Panc1 (cell line): ENCODE results near the gene CTXND2. TPM values are rescaled to one million over a fixed set of nuclear protein-coding genes. Genes with fewer than 3 reads are reported as not detected.
A peak's percentile ranks its signal among the peaks of the same experiment; 100 is the strongest.
"Not testable (repeated sequence)": the region's sequence is repeated elsewhere in the genome, so short reads cannot be mapped to it uniquely, and the experiment has no call there.

Experiments
- ATAC-seq: fragments of 200-7000 bp; cut with Tn5 transposase; 2 replicates; pipeline ENCODE4 v1.9.1; 2020; ENCODE audit warnings: mild to moderate bottlenecking, moderate library complexity
- Bru-seq: library from RNA; stranded (reverse); fragments of 400-500 nt; gene quantifications from one replicate; lab custom pipeline; 2021; lab: Mats Ljungman, UMichigan
- BruChase-seq, 2 experiments: library from RNA; stranded (reverse); fragments of 400-500 nt; gene quantifications; one replicate each; lab custom pipeline; 2021; lab: Mats Ljungman, UMichigan
- BruUV-seq: library from RNA; stranded (reverse); fragments of 400-500 nt; replicated peaks from 2 replicates; lab custom pipeline; 2021; lab: Mats Ljungman, UMichigan
- CTCF ChIA-PET: fragments of 300-600 bp; sonication (Branson Sonifier 250); formaldehyde crosslinking; loops from one replicate; lab custom pipeline; 2022; ENCODE audit warnings: antibody characterized with exemption; lab: Charles Lee
- POLR2A ChIA-PET: fragments of 300-600 bp; sonication (Branson Sonifier 250); formaldehyde crosslinking; loops from one replicate; lab custom pipeline; 2022; ENCODE audit warnings: antibody characterized with exemption; lab: Charles Lee
- DNase-seq: peaks from one replicate; pipeline ENCODE4 v3.0.0-alpha.2; 2010; ENCODE audit warnings: low read depth, low spot score
- H3K27ac ChIP-seq: 2 replicates; pipeline ENCODE4 v1.5.1; 2011; ENCODE audit warnings: mild to moderate bottlenecking, low read length, inconsistent platforms
- H3K27me3 ChIP-seq: fragments of 200-500 bp; sonication (Bioruptor generic); 2 replicates; pipeline ENCODE4 v1.6.0; 2014; ENCODE audit warnings: low read length, inconsistent platforms; ENCODE audit not compliant: control insufficient read depth, insufficient read depth
- H3K36me3 ChIP-seq: fragments of 200-500 bp; sonication (Bioruptor generic); 2 replicates; pipeline ENCODE4 v1.5.1; 2014; ENCODE audit warnings: inconsistent platforms, mild to moderate bottlenecking, low read length, moderate library complexity; ENCODE audit not compliant: control insufficient read depth, insufficient read depth
- H3K4me1 ChIP-seq: 2 replicates; pipeline ENCODE4 v1.5.1; 2011; ENCODE audit warnings: inconsistent platforms, mild to moderate bottlenecking, low read length, moderate library complexity; ENCODE audit not compliant: control insufficient read depth, insufficient read depth
- H3K4me3 ChIP-seq, 2 experiments: 2 replicates each; pipeline ENCODE4 v1.5.1; 2011 to 2012; ENCODE audit warnings: low read depth in 2 of 2, low read length in 2 of 2, mild to moderate bottlenecking in 2 of 2, inconsistent platforms in 1 of 2, moderate library complexity in 1 of 2
- H3K9me3 ChIP-seq: fragments of 200-500 bp; sonication (Bioruptor generic); 2 replicates; pipeline ENCODE4 v1.5.1; 2014; ENCODE audit warnings: low read depth, mild to moderate bottlenecking, inconsistent platforms, low read length, moderate library complexity; ENCODE audit not compliant: control insufficient read depth, insufficient read depth
- POLR2AphosphoS5 ChIP-seq: IDR thresholded peaks from 2 replicates; pipeline ENCODE4 v1.6.1; 2012; ENCODE audit warnings: mild to moderate bottlenecking, low read depth, low read length, moderate library complexity
- SIN3A ChIP-seq: IDR thresholded peaks from 2 replicates; pipeline ENCODE4 v1.6.1; 2012; ENCODE audit warnings: low read depth, mild to moderate bottlenecking, low read length, moderate library complexity, borderline replicate concordance; ENCODE audit not compliant: insufficient read depth
- TCF7L2 ChIP-seq: IDR thresholded peaks from 2 replicates; pipeline ENCODE4 v1.6.1; 2011; ENCODE audit warnings: mild to moderate bottlenecking, low read depth, low read length, inconsistent platforms
- in situ Hi-C: cut with HindIII; loops from 2 replicates; pipeline ENCODE4 v1.10.0; 2016; ENCODE audit warnings: low sequenced_read_pairs, low pct_unique_long_range_greater_than_20kb
- intact Hi-C: fragments of 100-400 bp; cut with micrococcal nuclease; formaldehyde crosslinking; loops from one replicate; pipeline ENCODE4 v1.10.0; 2022; ENCODE audit not compliant: unreplicated experiment
- long read RNA-seq: library from polyadenylated mRNA; unstranded; transcript quantifications from one replicate; pipeline ENCODE4 v2.0.0, GENCODE V29; 2021; ENCODE audit not compliant: unreplicated experiment
- polyA plus RNA-seq: library from polyadenylated mRNA; unstranded; fragments of >200 nt; gene quantifications from one replicate; pipeline ENCODE4 v1.2.1, GENCODE V29; 2012; ENCODE audit warnings: missing spikeins; ENCODE audit not compliant: insufficient read length
- total RNA-seq: library from RNA; stranded (reverse); gene quantifications from one replicate; pipeline ENCODE4 v1.2.1, GENCODE V29; 2021; ENCODE audit not compliant: unreplicated experiment
- TF ChIP-seq, protein P1 (sequence below): fragments of 450-650 bp; IDR thresholded peaks from 2 replicates; pipeline ENCODE4 v1.5.1; 2017; ENCODE audit warnings: mild to moderate bottlenecking
- TF ChIP-seq, protein P2 (sequence below), 2 experiments: IDR thresholded peaks; 2 replicates each; pipeline ENCODE4 v1.6.1; 2011 to 2012; ENCODE audit warnings: low read depth in 2 of 2, control low read depth in 1 of 2, low read length in 1 of 2, mild to moderate bottlenecking in 1 of 2, moderate library complexity in 1 of 2; ENCODE audit not compliant: insufficient read depth in 1 of 2

The CTXND2 gene
- total RNA-seq: not detected
- polyA plus RNA-seq: not detected
- not detected for Bru-seq, nascent RNA
- BruChase-seq, experiment 1, labeled RNA remaining after a 2-hour chase: percentile 5 among the genes with signal in this experiment
- BruChase-seq, experiment 2, labeled RNA remaining after a 6-hour chase: percentile 9 among the genes with signal in this experiment
- long read RNA-seq: 0 reads

DNA sequence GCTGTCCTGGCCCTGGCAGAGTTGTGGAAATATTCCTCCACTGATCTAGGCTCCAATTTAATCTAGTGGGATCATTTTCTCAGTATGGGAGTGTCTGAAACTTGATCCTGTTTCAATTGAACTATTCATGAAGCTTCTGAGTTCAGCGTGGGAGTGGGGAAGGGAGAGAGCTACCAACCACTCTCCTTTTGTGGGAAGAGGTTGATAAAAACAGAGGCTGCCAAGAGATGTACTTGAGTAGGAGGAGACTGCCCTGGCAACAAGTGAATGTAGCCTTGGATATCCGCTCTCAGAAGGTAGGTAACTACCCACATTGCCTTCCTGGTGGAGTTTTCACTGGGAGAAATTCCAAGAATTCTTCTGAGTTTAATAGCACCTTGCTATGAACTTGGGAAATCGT is at the start of gene CTXND2:
Gene CTXND2 (plus strand): TSS at position 119 of the 400 bp plus-strand sequence. CDS start 25,179 bp downstream, outside the sequence.
- Histone ChIP-seq H3K36me3 (no peaks in the 10 kb centered on the region), H3K4me1 (no peaks in the 10 kb centered on the region), H3K27me3 (no peaks in the 10 kb centered on the region), H3K4me3 (no peak within 1 kb of the TSS), H3K27ac (no peak within 1 kb of the TSS), H3K9me3 (no peaks in the 10 kb centered on the region)
- TF ChIP-seq, protein P1, sequence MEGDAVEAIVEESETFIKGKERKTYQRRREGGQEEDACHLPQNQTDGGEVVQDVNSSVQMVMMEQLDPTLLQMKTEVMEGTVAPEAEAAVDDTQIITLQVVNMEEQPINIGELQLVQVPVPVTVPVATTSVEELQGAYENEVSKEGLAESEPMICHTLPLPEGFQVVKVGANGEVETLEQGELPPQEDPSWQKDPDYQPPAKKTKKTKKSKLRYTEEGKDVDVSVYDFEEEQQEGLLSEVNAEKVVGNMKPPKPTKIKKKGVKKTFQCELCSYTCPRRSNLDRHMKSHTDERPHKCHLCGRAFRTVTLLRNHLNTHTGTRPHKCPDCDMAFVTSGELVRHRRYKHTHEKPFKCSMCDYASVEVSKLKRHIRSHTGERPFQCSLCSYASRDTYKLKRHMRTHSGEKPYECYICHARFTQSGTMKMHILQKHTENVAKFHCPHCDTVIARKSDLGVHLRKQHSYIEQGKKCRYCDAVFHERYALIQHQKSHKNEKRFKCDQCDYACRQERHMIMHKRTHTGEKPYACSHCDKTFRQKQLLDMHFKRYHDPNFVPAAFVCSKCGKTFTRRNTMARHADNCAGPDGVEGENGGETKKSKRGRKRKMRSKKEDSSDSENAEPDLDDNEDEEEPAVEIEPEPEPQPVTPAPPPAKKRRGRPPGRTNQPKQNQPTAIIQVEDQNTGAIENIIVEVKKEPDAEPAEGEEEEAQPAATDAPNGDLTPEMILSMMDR: no peak
- TF ChIP-seq TCF7L2 (no peak), POLR2AphosphoS5 (no peak), SIN3A (no peak)
- TF ChIP-seq, protein P2, sequence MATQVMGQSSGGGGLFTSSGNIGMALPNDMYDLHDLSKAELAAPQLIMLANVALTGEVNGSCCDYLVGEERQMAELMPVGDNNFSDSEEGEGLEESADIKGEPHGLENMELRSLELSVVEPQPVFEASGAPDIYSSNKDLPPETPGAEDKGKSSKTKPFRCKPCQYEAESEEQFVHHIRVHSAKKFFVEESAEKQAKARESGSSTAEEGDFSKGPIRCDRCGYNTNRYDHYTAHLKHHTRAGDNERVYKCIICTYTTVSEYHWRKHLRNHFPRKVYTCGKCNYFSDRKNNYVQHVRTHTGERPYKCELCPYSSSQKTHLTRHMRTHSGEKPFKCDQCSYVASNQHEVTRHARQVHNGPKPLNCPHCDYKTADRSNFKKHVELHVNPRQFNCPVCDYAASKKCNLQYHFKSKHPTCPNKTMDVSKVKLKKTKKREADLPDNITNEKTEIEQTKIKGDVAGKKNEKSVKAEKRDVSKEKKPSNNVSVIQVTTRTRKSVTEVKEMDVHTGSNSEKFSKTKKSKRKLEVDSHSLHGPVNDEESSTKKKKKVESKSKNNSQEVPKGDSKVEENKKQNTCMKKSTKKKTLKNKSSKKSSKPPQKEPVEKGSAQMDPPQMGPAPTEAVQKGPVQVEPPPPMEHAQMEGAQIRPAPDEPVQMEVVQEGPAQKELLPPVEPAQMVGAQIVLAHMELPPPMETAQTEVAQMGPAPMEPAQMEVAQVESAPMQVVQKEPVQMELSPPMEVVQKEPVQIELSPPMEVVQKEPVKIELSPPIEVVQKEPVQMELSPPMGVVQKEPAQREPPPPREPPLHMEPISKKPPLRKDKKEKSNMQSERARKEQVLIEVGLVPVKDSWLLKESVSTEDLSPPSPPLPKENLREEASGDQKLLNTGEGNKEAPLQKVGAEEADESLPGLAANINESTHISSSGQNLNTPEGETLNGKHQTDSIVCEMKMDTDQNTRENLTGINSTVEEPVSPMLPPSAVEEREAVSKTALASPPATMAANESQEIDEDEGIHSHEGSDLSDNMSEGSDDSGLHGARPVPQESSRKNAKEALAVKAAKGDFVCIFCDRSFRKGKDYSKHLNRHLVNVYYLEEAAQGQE (IDR thresholded peaks at IDR 0.05; ENCODE audit: insufficient read depth in 1 of 2, low read depth in 2 of 2, low read length in 1 of 2): no peak
- intact Hi-C loops: no loop called here
- ChIA-PET POLR2A (no interaction called here), CTCF (no interaction called here)
- ATAC-seq (no peak), DNase-seq (no peak)
- no TSS peak for BruUV-seq
- in situ Hi-C loops: no loop called here

DNA sequence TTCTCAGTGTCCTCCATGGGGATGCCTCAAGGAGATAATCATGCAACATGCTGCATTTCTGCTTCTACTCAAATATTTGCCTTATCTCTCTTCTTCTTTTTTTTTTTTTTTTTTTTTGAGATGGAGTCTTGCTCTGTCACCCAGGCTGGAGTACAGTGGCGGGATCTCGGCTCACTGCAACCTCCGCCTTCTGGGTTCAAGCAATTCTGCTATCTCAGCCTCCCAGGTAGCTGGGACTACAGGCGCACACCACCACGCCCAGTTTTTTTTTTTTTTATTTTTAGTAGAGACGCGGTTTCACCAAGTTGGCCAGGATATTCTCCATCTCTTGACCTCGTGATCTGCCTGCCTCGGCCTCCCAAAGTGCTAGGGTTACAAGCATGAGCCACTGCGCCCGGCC is 46.1 kb upstream of the CTXND2 start:
- H3K4me3 ChIP-seq, H3K27me3 ChIP-seq, POLR2A ChIA-PET, in situ Hi-C loops, H3K36me3 ChIP-seq, H3K9me3 ChIP-seq, CTCF ChIA-PET, BruUV-seq, intact Hi-C loops, ATAC-seq, H3K4me1 ChIP-seq, DNase-seq, H3K27ac ChIP-seq: not testable (repeated sequence)

DNA sequence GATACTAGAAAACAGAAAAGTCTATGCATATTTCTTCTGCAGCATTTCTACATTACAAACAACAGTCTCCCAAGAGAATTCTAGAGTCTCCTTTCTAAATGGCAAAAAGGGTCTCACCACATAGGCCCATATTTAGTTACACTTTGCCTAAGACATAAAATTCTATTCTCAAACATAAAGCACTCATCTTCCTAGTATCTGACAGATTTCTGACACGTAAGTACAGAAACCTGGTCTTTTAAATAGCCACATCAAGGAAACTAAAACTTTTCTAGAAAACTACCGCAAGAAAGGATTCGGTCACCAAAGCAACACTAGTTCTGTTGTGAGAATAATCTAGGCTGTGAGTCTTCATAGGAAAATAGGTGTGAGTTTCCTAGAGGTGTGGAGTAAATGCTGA is 45.3 kb upstream of the CTXND2 start:
- Histone ChIP-seq H3K27me3 (no peaks in the 10 kb centered on the region), H3K27ac (no peak overlapping the region), H3K4me1 (no peaks in the 10 kb centered on the region), H3K9me3 (no peaks in the 10 kb centered on the region), H3K36me3 (peaks cover 7% of the 10 kb centered on the region; the same call in 1 of the 2 replicates), H3K4me3 (no peak overlapping the region)
- intact Hi-C loops: no loop called here
- DNase-seq: no peak
- ATAC-seq: no peak
- in situ Hi-C loops: no loop called here
- BruUV-seq: no TSS peak
- ChIA-PET CTCF (interaction anchor here (0.6 kb wide), 1 partner anchor 155 kb away, joined by 12 read pairs; no protein-coding TSS in a partner anchor), POLR2A (interaction anchor here (0.7 kb wide), 1 partner anchor 402 kb away, joined by 8 read pairs; no protein-coding TSS in a partner anchor)
- TF ChIP-seq POLR2AphosphoS5 (no peak), TCF7L2 (no peak), SIN3A (no peak)
- TF ChIP-seq, protein P1: no peak
- TF ChIP-seq, protein P2 (IDR thresholded peaks at IDR 0.05; ENCODE audit: insufficient read depth in 1 of 2, low read depth in 2 of 2, low read length in 1 of 2): no peak
